ENCODE results near the gene TRMT1. TPM values are rescaled to one million over a fixed set of nuclear protein-coding genes. Genes with fewer than 3 reads are reported as not detected.

The TRMT1 gene
- total RNA-seq, 4 donors from 2014 or later = 31.7 to 47.9 (median 45.0) TPM

DNA sequence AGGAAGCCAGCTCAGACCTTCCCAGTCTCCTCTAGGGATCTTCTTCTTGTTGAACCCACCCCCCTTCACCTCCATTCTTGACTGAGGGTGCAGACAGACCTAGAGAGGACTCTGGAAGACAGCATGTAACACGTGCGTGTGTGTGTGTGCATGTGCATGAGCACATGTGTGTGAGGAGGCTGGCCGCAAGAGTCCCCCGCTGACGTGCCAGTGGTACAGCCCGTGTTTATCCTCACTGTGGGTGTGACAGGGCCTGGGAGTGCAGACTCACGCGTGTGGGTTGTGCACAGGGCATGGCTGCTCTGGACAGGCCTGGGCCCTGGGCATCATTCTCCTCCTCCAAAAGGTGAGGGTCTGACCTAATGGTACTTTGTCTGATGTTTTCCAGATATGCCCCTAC lies 40.2 kb downstream of the TRMT1 start:
- no peak for TF ChIP-seq POLR2A (IDR thresholded peaks at IDR 0.05)
- TF ChIP-seq, protein P1, sequence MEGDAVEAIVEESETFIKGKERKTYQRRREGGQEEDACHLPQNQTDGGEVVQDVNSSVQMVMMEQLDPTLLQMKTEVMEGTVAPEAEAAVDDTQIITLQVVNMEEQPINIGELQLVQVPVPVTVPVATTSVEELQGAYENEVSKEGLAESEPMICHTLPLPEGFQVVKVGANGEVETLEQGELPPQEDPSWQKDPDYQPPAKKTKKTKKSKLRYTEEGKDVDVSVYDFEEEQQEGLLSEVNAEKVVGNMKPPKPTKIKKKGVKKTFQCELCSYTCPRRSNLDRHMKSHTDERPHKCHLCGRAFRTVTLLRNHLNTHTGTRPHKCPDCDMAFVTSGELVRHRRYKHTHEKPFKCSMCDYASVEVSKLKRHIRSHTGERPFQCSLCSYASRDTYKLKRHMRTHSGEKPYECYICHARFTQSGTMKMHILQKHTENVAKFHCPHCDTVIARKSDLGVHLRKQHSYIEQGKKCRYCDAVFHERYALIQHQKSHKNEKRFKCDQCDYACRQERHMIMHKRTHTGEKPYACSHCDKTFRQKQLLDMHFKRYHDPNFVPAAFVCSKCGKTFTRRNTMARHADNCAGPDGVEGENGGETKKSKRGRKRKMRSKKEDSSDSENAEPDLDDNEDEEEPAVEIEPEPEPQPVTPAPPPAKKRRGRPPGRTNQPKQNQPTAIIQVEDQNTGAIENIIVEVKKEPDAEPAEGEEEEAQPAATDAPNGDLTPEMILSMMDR (IDR thresholded peaks at IDR 0.05 in 4 of 5, conservative IDR thresholded peaks at IDR 0.05 in 1 of 5) = no peak
- intact Hi-C loops (cut with DNase I; ENCODE audit: low total_unique reads) (no loop called here), in situ Hi-C loops (cut with MboI; ENCODE audit: low sequenced_read_pairs in 4 of 4) (no loop called here)
- DNase-seq (no peak), ATAC-seq (no peak)
- no peak overlapping the region for H3K4me3 ChIP-seq
- no peaks in the 10 kb centered on the region for H3K9me3 ChIP-seq
- peaks cover 55 to 57% of the 10 kb centered on the region in 2 donors for H3K4me1 ChIP-seq
- H3K27ac ChIP-seq = peak overlapping the region; percentile 73 to 100 (median 96)
- peaks cover 0 to 24% of the 10 kb centered on the region in 2 donors for H3K36me3 ChIP-seq
- H3K27me3 ChIP-seq = no peaks in the 10 kb centered on the region

GRCh38 chr19:13074378-13074777 lies 42.2 kb downstream of the TRMT1 start:
- no peak overlapping the region for H3K4me3 ChIP-seq
- DNase-seq (no peak), ATAC-seq (no peak)
- intact Hi-C loops (cut with DNase I; ENCODE audit: low total_unique reads) = no loop called here
- peaks cover 64 to 72% of the 10 kb centered on the region in 2 donors for H3K4me1 ChIP-seq
- H3K27me3 ChIP-seq = no peaks in the 10 kb centered on the region
- TF ChIP-seq POLR2A (IDR thresholded peaks at IDR 0.05) = no peak
- TF ChIP-seq, protein P1 (IDR thresholded peaks at IDR 0.05 in 4 of 5, conservative IDR thresholded peaks at IDR 0.05 in 1 of 5) = no peak
- peak overlapping the region; percentile 92 to 100 (median 96) for H3K27ac ChIP-seq
- H3K36me3 ChIP-seq = peaks cover 0 to 24% of the 10 kb centered on the region in 2 donors
- H3K9me3 ChIP-seq = no peaks in the 10 kb centered on the region
- in situ Hi-C loops (cut with MboI; ENCODE audit: low sequenced_read_pairs in 4 of 4) = no loop called here

GRCh38 chr19:13073263-13073662 lies 43.3 kb downstream of the TRMT1 start:
- Histone ChIP-seq H3K4me3 (no peak overlapping the region), H3K9me3 (no peaks in the 10 kb centered on the region), H3K4me1 (peaks cover 64 to 72% of the 10 kb centered on the region in 2 donors), H3K36me3 (peaks cover 0 to 24% of the 10 kb centered on the region in 2 donors), H3K27ac (peak overlapping the region; percentile 92 to 100 (median 96)), H3K27me3 (no peaks in the 10 kb centered on the region)
- in situ Hi-C loops (cut with MboI; ENCODE audit: low sequenced_read_pairs in 4 of 4) = no loop called here
- DNase-seq = no peak
- ATAC-seq = no peak
- intact Hi-C loops (cut with DNase I; ENCODE audit: low total_unique reads) = no loop called here
- no peak for TF ChIP-seq POLR2A (IDR thresholded peaks at IDR 0.05)
- TF ChIP-seq, protein P1 (IDR thresholded peaks at IDR 0.05 in 4 of 5, conservative IDR thresholded peaks at IDR 0.05 in 1 of 5) = no peak

DNA sequence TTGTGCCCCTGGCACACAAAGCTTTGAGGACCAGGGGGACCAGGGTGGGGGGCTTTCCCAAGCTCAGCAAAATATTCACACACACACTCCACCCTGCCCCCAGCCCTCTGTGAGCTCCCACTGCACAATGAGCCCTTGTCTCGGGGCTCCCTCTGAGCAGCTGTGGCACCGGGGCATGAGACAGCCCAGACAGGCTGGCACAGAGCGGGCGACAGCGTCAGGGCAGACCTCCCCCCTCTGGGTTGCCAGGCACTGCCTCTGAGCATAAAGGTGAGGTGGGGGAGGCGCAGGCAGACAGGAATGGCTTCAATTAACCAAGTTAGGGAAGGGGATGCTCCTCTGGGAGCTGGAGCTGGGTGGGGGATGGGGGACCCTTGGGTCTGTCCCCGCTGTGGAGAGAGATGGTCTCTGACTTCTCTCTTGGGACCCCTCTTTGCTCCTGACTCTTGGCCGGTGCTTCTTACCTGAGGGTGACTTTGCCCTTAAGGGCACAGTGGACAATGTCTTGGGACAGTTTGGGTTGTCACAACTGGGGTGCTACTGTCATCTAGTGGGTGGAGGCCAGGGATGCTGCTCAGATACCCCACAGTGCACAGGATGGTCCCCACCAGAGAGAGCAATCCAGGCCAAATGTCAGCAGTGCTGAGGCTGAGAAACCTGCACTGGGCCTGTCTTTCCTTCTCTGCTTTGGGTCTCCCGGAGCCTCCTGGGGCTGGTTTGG lies 44.2 kb downstream of the TRMT1 start:
- H3K4me1 ChIP-seq = peaks cover 64 to 72% of the 10 kb centered on the region in 2 donors
- intact Hi-C loops (cut with DNase I; ENCODE audit: low total_unique reads) (no loop called here), in situ Hi-C loops (cut with MboI; ENCODE audit: low sequenced_read_pairs in 4 of 4) (no loop called here)
- DNase-seq = no peak
- H3K4me3 ChIP-seq = no peak overlapping the region
- TF ChIP-seq, protein P1 (IDR thresholded peaks at IDR 0.05 in 4 of 5, conservative IDR thresholded peaks at IDR 0.05 in 1 of 5) = no peak
- no peak for TF ChIP-seq POLR2A (IDR thresholded peaks at IDR 0.05)
- no peaks in the 10 kb centered on the region for H3K9me3 ChIP-seq
- no peak for ATAC-seq
- peaks cover 0 to 24% of the 10 kb centered on the region in 2 donors for H3K36me3 ChIP-seq
- no peaks in the 10 kb centered on the region for H3K27me3 ChIP-seq
- H3K27ac ChIP-seq = peak overlapping the region; percentile 92 to 100 (median 96)
